Pons (tissue), 1 donor: ENCODE measurements around the gene SCAF8.
"Not testable (repeated sequence)": the region's sequence is repeated elsewhere in the genome, so short reads cannot be mapped to it uniquely, and the experiment has no call there.

Experiments
- DNase-seq: peaks from one replicate; pipeline ENCODE4 v3.0.0-alpha.2; 2016; ENCODE audit warnings: low spot score

The SCAF8 gene

DNA sequence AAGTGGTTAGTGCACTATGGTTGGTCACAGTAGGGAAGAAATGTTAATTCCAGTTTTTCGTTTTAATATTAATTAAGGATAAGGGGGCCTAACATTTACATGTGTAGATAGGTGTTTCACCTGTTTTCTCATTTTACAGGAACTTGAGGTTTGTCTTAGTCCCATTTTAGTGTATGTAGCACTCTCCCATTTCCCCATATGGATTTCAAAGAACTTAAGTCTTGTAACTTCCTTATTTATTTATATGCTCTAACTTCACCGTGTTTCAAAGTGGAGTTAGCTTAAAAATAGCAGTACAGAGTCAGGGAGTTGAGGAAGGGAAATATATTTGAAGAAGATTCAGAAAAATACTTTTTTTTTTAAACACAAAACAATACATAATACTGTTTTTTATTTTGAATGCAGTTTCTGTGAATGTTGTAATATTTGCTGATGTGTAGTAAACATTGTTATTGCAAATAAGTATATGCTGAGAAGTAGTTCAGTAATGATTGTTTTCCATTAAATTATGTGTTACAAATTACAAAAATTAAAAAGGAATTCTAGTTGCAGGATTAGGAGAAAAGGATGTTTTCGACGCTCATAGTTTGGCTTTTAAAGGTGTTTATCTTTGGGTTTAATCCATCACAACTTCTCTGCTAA is 3.5 kb downstream of the SCAF8 start:
- DNase-seq, result no peak

DNA sequence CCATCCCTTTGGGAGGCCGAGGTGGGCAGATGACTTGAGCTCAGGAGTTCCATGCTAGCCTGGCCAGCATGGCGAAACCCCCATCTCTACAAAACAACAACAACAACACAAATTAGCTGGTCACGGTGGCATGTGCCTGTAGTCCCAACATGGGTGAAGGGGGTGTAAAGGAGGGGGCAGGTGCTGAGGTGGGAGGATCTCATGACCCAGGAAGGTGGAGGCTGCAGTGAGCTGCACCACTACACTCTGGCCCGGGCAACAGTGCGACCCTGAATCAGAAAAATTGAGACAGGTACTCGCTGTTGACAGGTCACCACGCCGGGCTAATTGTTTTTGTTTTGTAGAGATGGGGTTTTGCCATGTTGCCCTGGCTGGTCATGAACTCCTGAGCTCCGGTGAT is 4.2 kb downstream of the SCAF8 start:
- DNase-seq, result no peak

- DNase-seq, result no peak
Measured at GRCh38 chr6:154738551-154738961, 5.3 kb downstream of the SCAF8 start.

GRCh38 chr6:154740658-154741057 is 7.4 kb downstream of the SCAF8 start:
- no peak for DNase-seq

GRCh38 chr6:154742891-154743290 is 9.7 kb downstream of the SCAF8 start:
- no peak for DNase-seq

GRCh38 chr6:154744029-154744745 is 11.0 kb downstream of the SCAF8 start:
- not testable (repeated sequence) for DNase-seq

GRCh38 chr6:154745243-154745642 is 12.0 kb downstream of the SCAF8 start:
- DNase-seq, result no peak

DNA sequence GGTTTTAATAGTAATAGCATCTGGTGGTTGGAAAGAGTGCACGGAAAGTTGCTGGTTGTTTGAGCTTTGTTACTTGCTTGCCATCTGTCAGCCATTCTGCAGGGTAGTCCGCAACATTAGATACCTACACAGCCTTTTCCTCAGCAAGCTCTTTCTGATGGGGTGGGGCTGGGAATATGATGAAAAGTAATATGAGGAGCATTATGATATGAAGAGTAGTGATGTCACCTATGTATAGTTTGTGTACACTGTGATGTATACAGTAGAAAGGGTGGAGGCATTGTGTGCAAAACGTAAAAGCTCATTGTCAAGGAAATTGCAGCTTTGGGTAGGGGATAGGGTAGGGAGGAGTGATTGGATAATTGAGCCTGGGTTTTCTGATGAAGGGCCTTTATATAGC is 16.1 kb downstream of the SCAF8 start:
- no peak for DNase-seq

- DNase-seq, result no peak
Measured at GRCh38 chr6:154751011-154751800, 18.0 kb downstream of the SCAF8 start.

- DNase-seq, result no peak
Measured at GRCh38 chr6:154752022-154752421, 18.8 kb downstream of the SCAF8 start.

DNA sequence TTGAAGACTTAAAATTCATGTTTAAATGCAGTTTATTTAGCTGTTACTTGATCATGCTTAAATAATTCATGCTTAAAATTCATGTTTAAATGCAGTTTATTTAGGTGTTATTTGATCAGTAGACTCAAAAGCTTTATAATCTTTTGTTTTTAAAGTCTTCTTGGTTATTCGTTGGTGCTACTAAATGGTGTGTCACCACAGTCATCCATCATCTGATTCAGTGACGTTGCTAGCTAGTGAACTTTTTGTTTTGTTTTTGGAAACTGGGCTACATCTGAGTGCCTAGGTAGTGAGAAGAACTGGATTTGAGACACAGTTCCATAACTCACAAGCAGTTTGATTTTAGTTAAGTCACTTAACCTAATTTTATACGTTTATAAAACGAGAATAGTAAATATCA is 20.9 kb downstream of the SCAF8 start:
- DNase-seq, result no peak

- no peak for DNase-seq
Measured at GRCh38 chr6:154757352-154758050, 24.3 kb downstream of the SCAF8 start.

- DNase-seq, result no peak
Measured at GRCh38 chr6:154758125-154758524, 24.9 kb downstream of the SCAF8 start.

- DNase-seq, result no peak
Measured at GRCh38 chr6:154763650-154764049, 30.4 kb downstream of the SCAF8 start.

DNA sequence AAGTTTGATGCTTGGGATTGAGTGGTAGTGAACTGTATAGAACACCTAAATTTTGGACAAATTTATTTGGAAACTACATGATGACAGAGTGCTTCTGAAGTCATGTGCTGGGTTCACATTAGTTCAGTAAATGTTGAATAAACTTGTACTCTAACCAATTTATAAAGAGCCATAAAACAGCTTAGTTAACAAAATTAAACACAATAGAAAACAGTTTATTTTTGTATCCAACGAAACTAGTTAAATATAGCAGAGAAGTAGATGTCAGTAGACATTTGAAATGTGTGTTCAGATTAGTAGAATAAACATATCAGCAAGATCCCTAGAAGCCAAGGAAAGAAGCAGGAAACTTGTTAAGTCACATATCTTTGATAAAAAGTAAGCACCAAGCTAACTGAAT is 32.1 kb downstream of the SCAF8 start:
- no peak for DNase-seq

DNA sequence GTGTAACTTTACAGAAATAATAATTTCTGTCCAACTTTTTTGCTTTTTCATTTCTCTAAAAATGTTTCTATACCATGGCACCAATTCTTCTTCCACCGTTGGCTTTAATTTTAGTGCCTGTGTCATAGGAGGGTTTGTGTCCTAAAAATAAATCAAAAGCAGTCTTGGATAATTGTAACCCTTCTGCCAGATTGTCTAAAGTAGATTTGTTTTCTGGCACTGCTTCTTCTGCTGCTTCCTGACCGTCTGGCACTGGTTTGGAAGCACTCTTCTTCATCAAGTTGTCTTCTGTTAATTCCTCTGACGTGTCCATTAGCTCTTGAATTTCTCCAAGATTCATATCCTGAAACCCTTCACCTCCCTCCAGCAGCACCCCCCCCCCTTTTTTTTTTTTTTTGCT is 33.1 kb downstream of the SCAF8 start:
- peak; percentile 9 for DNase-seq

DNA sequence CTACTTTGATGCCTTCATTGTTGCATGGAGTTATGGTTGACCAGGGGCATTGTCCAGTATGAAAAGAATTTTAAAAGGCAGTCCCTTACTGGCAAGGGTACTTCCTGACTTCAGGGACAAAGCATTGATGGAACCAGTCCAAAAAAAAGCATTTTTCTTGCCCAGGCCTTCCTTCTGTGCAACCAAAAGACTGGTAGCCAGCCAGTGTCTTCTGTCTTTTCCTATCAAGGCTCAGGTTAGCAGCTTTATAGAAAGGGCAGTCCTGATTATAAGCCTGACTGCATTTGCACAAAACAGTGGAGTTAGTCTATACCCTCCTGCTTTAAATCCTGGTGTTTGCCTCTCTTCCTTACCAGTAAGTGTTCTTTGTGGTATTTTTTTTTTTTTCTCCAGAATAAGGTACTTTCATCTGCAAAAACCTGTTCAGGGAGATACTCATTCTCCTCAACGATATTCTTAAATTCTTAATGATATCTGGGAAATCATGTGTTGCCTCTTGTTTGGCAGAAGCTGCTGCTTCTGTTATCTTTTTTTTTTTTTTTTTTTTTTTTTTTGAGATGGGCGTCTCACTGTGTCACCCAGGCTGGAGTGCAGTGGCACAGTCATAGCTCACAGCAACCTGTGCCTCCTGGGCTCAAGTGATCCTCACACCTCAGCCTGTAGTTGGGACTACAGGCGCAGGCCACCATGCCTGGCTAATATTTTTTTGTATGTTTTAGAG is 33.9 kb downstream of the SCAF8 start:
- peak; percentile 22 for DNase-seq

GRCh38 chr6:154768280-154768679 is 35.1 kb downstream of the SCAF8 start:
- DNase-seq, result no peak

DNA sequence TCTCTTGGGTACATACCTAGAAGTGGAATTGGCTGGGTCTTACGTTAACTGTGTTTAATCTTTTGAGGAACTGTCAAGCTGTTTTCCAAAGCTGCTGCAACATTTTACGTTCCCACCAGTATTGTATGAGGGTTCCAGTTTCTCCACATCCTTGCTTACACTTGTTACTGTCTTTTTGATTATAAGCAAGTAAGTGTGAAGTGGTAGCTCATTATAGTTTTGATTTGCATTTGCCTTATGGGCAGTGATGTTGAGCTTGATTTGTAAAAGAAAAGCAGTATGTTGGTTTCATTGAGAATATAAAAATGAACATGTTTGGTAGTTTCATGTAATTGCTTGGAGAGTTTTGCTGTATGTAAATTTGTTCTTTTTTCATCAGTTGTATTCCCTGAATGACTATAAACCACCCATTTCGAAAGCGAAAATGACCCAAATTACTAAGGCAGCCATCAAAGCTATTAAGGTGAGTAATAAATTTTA is 40.4 kb downstream of the SCAF8 start:
- DNase-seq, result no peak

- not testable (repeated sequence) for DNase-seq
Measured at GRCh38 chr6:154779157-154779556, 45.9 kb downstream of the SCAF8 start.

- DNase-seq, result no peak
Measured at GRCh38 chr6:154782193-154782592, 49.0 kb downstream of the SCAF8 start.

DNA sequence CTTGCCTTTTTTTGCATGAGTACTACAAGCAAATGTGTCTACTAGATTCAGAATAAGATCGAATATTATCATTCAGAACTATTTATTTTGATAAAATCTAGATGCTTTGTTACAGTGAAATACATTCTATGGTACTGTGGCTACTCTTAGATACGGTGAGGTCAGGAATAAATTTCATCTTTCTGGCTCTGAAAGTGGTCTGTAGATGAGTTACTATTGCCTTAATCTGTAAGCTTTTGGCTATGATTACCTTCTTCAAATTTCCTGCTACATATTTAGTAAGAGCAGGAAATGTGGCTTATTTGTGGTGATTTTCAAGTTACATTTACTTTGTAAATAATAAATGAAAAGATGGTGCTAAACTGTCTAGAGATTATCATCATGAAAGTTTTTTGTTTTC is 50.0 kb downstream of the SCAF8 start:
- DNase-seq, result no peak
